Testis (tissue), 2 donors: ENCODE results near the gene GPR137.

Experiments
- CTCF ChIP-seq, 3 experiments: fragments of 450-650 bp in 2 of 3; fragments of 200-600 bp in 1 of 3; sonication (generic) in 1 of 3; IDR thresholded peaks; one replicate each; pipeline ENCODE4 v1.5.1; 2016 to 2019; ENCODE audit warnings: antibody characterized with exemption in 3 of 3, mild to moderate bottlenecking in 2 of 3, moderate library complexity in 1 of 3
- POLR2A ChIP-seq: fragments of 450-650 bp; IDR thresholded peaks from one replicate; pipeline ENCODE4 v1.6.1; 2017; ENCODE audit warnings: antibody characterized with exemption, mild to moderate bottlenecking, moderate library complexity

GRCh38 chr11:64296236-64296635 is 10.6 kb downstream of the GPR137 start:
- no peak for TF ChIP-seq CTCF (IDR thresholded peaks at IDR 0.05)
- TF ChIP-seq POLR2A: no peak
